BJ (cell line): Measurements from ENCODE around the gene SUPT5H. TPM values are rescaled to one million over a fixed set of nuclear protein-coding genes. Genes with fewer than 3 reads are reported as not detected.
A peak's percentile ranks its signal among the peaks of the same experiment; 100 is the strongest.
"Not testable (repeated sequence)": the region's sequence is repeated elsewhere in the genome, so short reads cannot be mapped to it uniquely, and the experiment has no call there.

Experiments used
- CTCF ChIA-PET: fragments of 350-600 bp; formaldehyde crosslinking; extraction: SDS; loops from one replicate; lab custom pipeline; 2021; ENCODE audit warnings: antibody characterized with exemption, inconsistent platforms; lab: Yijun Ruan, JAX
- POLR2A ChIA-PET: fragments of 300-600 bp; sonication (Branson Sonifier 250); formaldehyde crosslinking; extraction: SDS; loops from one replicate; lab custom pipeline; 2021; ENCODE audit warnings: antibody characterized with exemption; lab: Charles Lee
- DNase-seq: peaks from one replicate; pipeline ENCODE4 v3.0.0-alpha.2; 2011; ENCODE audit warnings: low read depth
- H3K27me3 ChIP-seq: 2 replicates; pipeline ENCODE4 v1.6.0; 2011; ENCODE audit warnings: low read length; ENCODE audit not compliant: control insufficient read depth, insufficient read depth
- H3K36me3 ChIP-seq: 2 replicates; pipeline ENCODE4 v1.5.1; 2011; ENCODE audit warnings: low read length; ENCODE audit not compliant: control insufficient read depth, insufficient read depth
- H3K4me3 ChIP-seq: 2 replicates; pipeline ENCODE4 v1.5.1; 2011; ENCODE audit warnings: low read depth, mild to moderate bottlenecking, control low read depth, low read length
- CTCF ChIP-seq: IDR thresholded peaks from 2 replicates; pipeline ENCODE4 v1.5.1; 2011; ENCODE audit warnings: low read depth, mild to moderate bottlenecking, control low read depth, inconsistent platforms, low read length, moderate library complexity; ENCODE audit not compliant: insufficient read depth
- polyA plus RNA-seq: library from polyadenylated mRNA; depleted of rRNA; stranded (reverse); fragments of >200 nt; gene quantifications from 2 replicates; pipeline ENCODE4 v1.2.3, GENCODE V29; 2011

Gene SUPT5H
- polyA plus RNA-seq, 1 experiment: 81.8 TPM

DNA sequence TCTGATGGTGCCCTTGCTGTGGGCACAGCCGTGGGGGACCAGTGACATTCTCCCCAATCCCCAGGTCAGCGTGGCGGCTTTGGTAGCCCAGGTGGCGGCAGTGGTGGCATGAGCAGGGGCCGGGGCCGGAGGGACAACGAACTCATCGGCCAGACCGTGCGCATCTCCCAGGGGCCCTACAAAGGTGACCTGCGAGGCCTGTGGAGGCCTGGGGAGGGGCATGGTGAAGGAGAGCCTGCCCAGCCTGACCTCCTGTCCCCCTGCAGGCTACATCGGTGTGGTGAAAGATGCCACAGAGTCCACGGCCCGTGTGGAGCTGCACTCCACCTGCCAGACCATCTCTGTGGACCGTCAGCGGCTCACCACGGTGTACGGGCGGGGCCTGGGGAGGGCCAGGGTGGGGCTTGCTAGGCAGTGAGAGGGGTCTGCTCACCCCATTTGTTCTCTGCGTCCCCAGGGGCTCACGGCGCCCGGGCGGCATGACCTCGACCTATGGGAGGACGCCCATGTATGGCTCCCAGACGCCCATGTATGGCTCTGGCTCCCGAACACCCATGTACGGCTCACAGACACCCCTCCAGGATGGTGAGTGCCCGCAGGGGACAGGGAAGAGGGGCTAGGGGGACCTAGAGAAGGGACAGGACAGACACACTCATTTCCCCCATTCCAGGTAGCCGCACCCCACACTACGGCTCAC, 27.5 kb downstream of the SUPT5H start:
- ChIA-PET CTCF (interaction anchor here (1.2 to 2.9 kb wide), 3 partner anchors 8 to 61 kb away, joined by 3 to 33 read pairs (median 24); partner anchors contain the start of genes EID2B and TIMM50), POLR2A (no interaction called here)
- DNase-seq: no peak
- no peak for TF ChIP-seq CTCF
- Histone ChIP-seq H3K4me3 (no peak overlapping the region), H3K27me3 (no peaks in the 10 kb centered on the region), H3K36me3 (peaks cover 70% of the 10 kb centered on the region)

DNA sequence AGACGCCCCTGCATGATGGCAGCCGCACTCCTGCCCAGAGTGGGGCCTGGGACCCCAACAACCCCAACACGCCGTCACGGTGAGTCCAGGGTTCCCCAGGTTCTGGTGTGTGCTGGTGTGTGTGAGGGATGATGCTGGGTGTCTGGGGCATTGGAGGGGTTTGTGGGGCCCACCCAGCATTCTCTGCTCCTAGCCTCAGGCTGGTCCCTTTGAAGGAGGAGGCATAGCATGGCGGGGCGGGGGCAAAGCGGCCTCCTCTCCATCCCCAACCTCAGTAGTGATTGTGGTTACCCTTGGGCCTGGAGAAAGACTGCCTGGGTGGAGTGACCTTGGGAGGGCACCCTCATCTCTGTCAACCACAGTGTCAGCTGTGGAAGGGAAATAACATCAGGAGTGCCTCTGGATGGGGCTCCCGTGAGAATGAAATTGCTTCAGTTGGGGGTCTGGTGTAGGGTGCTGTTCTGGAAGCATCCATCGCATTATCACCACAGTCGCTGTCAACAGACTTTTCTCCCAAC, 28.1 kb downstream of the SUPT5H start:
- no peak for TF ChIP-seq CTCF
- H3K4me3 ChIP-seq: no peak overlapping the region
- CTCF ChIA-PET: interaction anchor here (1.0 to 2.9 kb wide), 19 partner anchors 9 to 76 kb away, joined by 3 to 33 read pairs (median 7); partner anchors contain the start of genes EID2B and RPS16
- peaks cover 67% of the 10 kb centered on the region for H3K36me3 ChIP-seq
- no peaks in the 10 kb centered on the region for H3K27me3 ChIP-seq
- POLR2A ChIA-PET: no interaction called here
- no peak for DNase-seq

- TF ChIP-seq CTCF: peak; percentile 93
- DNase-seq: no peak
- ChIA-PET POLR2A (no interaction called here), CTCF (interaction anchor here (0.6 to 2.9 kb wide), 26 partner anchors 9 to 451 kb away, joined by 3 to 33 read pairs (median 6); partner anchors contain the start of genes EID2B, RPS16 and SUPT5H)
- H3K36me3 ChIP-seq: peaks cover 62% of the 10 kb centered on the region
- no peak overlapping the region for H3K4me3 ChIP-seq
- no peaks in the 10 kb centered on the region for H3K27me3 ChIP-seq
These were observed 28.8 kb downstream of the SUPT5H start for GRCh38 chr19:39474139-39474620.

DNA sequence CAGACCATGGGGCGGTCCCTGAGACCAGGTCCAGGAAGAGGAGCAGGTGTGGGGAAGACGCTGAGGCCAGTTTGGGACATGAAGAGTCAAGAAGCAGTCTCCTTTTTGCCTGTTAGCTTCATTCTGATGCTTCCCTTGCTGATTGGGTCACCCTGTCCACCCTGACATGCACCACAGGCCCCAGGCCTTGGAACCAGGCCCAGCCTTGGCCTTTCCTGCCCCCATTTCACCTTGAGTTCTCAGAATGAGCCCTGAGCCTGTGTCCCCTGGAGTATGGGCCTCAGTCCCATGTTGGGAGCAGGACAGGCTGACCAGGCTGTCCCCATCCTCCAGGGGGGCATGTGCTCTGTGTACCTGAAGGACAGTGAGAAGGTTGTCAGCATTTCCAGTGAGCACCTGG, 30.4 kb downstream of the SUPT5H start:
- H3K4me3 ChIP-seq: no peak overlapping the region
- CTCF ChIA-PET: interaction anchor here (1.4 to 2.9 kb wide), 7 partner anchors 11 to 78 kb away, joined by 3 to 33 read pairs (median 13); partner anchors contain the start of gene EID2B
- no peak for TF ChIP-seq CTCF
- POLR2A ChIA-PET: no interaction called here
- H3K36me3 ChIP-seq: peaks cover 47% of the 10 kb centered on the region
- DNase-seq: no peak
- H3K27me3 ChIP-seq: no peaks in the 10 kb centered on the region

GRCh38 chr19:39479319-39479801, 34.0 kb downstream of the SUPT5H start:
- H3K36me3 ChIP-seq: peaks cover 17% of the 10 kb centered on the region
- H3K4me3 ChIP-seq, H3K27me3 ChIP-seq, POLR2A ChIA-PET, DNase-seq, CTCF ChIA-PET: not testable (repeated sequence)
